K562 (cell line): ENCODE measurements around the gene PTOV1. TPM values are rescaled to one million over a fixed set of nuclear protein-coding genes. Genes with fewer than 3 reads are reported as not detected.
A peak's percentile ranks its signal among the peaks of the same experiment; 100 is the strongest.

Experiments
- ARNT ChIP-seq, 2 experiments: fragments of 450-650 bp; IDR thresholded peaks; 2 replicates each; pipeline ENCODE4 v1.6.1; 2016; ENCODE audit warnings: mild to moderate bottlenecking in 1 of 2
- ATF7 ChIP-seq: fragments of 450-650 bp; IDR thresholded peaks from 2 replicates; pipeline ENCODE4 v1.7.1; 2014; ENCODE audit warnings: mild to moderate bottlenecking, moderate library complexity
- CBX1 ChIP-seq: sonication (generic); IDR thresholded peaks from 2 replicates; pipeline ENCODE4 v1.6.1; 2016; ENCODE audit warnings: antibody characterized with exemption, low read depth, mild to moderate bottlenecking
- CHD2 ChIP-seq: IDR thresholded peaks from 2 replicates; pipeline ENCODE4 v1.6.1; 2011; ENCODE audit warnings: low read depth, low read length
- CREB3L1 ChIP-seq: fragments of 450-650 bp; IDR thresholded peaks from 2 replicates; pipeline ENCODE4 v1.6.1; 2014; ENCODE audit warnings: low read depth, mild to moderate bottlenecking, moderate library complexity, borderline replicate concordance
- ELF4 ChIP-seq: fragments of 450-650 bp; formaldehyde crosslinking; IDR thresholded peaks from 2 replicates; pipeline ENCODE4 v1.4.0; 2022; ENCODE audit warnings: missing genetic modification characterization
- FIP1L1 ChIP-seq: fragments of 200-400 bp; formaldehyde crosslinking; IDR thresholded peaks from 2 replicates; pipeline ENCODE4 v1.6.1; 2018; ENCODE audit warnings: mild to moderate bottlenecking, low read depth, low read length; ENCODE audit not compliant: poor library complexity, severe bottlenecking
- FOS ChIP-seq: IDR thresholded peaks from 3 replicates; pipeline ENCODE4 v1.6.1; 2011; ENCODE audit not compliant: insufficient read length; ENCODE audit errors: extremely low read depth
- MYNN ChIP-seq, 2 experiments: sonication (generic); formaldehyde crosslinking in 1 of 2; IDR thresholded peaks; 2 replicates each; pipeline versions ENCODE4 v1.5.0 to v1.6.1; 2016 to 2020; ENCODE audit warnings: antibody characterized with exemption in 1 of 2, missing genetic modification reagents in 1 of 2
- NONO ChIP-seq, 2 experiments: fragments of 200-400 bp in 1 of 2; fragments of 450-650 bp in 1 of 2; formaldehyde crosslinking in 1 of 2; IDR thresholded peaks; 2 replicates each; pipeline ENCODE4 v1.6.1; 2017; ENCODE audit warnings: low read depth in 2 of 2, mild to moderate bottlenecking in 2 of 2, moderate library complexity in 2 of 2, low read length in 1 of 2
- POLR2A ChIP-seq: fragments of 450-650 bp; conservative IDR thresholded peaks from 2 replicates; pipeline ENCODE4 v1.6.1; 2016
- POLR2G ChIP-seq: fragments of 200-400 bp; formaldehyde crosslinking; IDR thresholded peaks from 2 replicates; pipeline ENCODE4 v1.6.1; 2017; ENCODE audit warnings: low read depth, mild to moderate bottlenecking, antibody characterized with exemption, low read length, moderate library complexity
- POLR3A ChIP-seq: IDR thresholded peaks from 2 replicates; pipeline ENCODE4 v1.6.1; 2011; ENCODE audit warnings: borderline replicate concordance, mild to moderate bottlenecking, moderate library complexity; ENCODE audit not compliant: insufficient read length, insufficient read depth; ENCODE audit errors: extremely low read depth
- SIRT6 ChIP-seq: IDR thresholded peaks from one replicate; pipeline ENCODE4 v1.6.1; 2012; ENCODE audit warnings: low read depth, mild to moderate bottlenecking, control low read depth, inconsistent platforms, low read length, moderate library complexity
- SNIP1 ChIP-seq: fragments of 450-650 bp; IDR thresholded peaks from 2 replicates; pipeline ENCODE4 v1.7.1; 2017; ENCODE audit warnings: low read depth, mild to moderate bottlenecking
- SPI1 ChIP-seq: IDR thresholded peaks from 2 replicates; pipeline ENCODE4 v1.6.1; 2011; ENCODE audit warnings: low read depth, low read length, control low read depth, borderline replicate concordance
- SUPT5H ChIP-seq: fragments of 450-650 bp; IDR thresholded peaks from 2 replicates; pipeline ENCODE4 v1.6.1; 2016
- TAF15 ChIP-seq: fragments of 200-400 bp; formaldehyde crosslinking; IDR thresholded peaks from 2 replicates; pipeline ENCODE4 v1.6.1; 2017; ENCODE audit warnings: mild to moderate bottlenecking, low read depth, low read length, moderate library complexity
- TEAD1 ChIP-seq, 2 experiments: fragments of 450-650 bp in 1 of 2; sonication (generic) in 1 of 2; formaldehyde crosslinking; IDR thresholded peaks; 2 replicates each; pipeline versions ENCODE4 v1.4.0 to v1.8.0; 2020 to 2022; ENCODE audit warnings: mild to moderate bottlenecking in 2 of 2, missing genetic modification reagents in 1 of 2
- ZNF12 ChIP-seq: sonication (generic); formaldehyde crosslinking; IDR thresholded peaks from 2 replicates; pipeline ENCODE4 v1.4.0; 2020; ENCODE audit warnings: mild to moderate bottlenecking, missing genetic modification reagents
- polyA plus RNA-seq, 8 experiments: library from polyadenylated mRNA; depleted of rRNA in 4 of 8; stranded (reverse) in 5 of 8; unstranded in 3 of 8; fragments of >200 nt; fragmentation: Nextera tagmentation in 2 of 8; fragmentation: Illumina TruSeq in 1 of 8; extraction: Ambion mirVana in 2 of 8; extraction: Trizol in 1 of 8; gene quantifications; 2 replicates each; pipeline versions ENCODE4 v1.2.1 to v1.2.3, GENCODE V29; 2011 to 2014; ENCODE audit warnings: inconsistent platforms in 1 of 8, missing spikeins in 1 of 8
- total RNA-seq, 7 experiments: library from RNA; depleted of rRNA in 6 of 7; stranded (reverse); fragments of >200 nt in 6 of 7; fragmentation: Illumina TruSeq in 2 of 7; extraction: Trizol in 2 of 7; gene quantifications; 2 replicates each; pipeline versions ENCODE4 v1.2.1 to v1.2.3, GENCODE V29; 2011 to 2021; ENCODE audit warnings: low replicate concordance in 1 of 7
- TF ChIP-seq, protein P1 (sequence below): fragments of 250-450 bp; sonication (Bioruptor Pico); IDR thresholded peaks from 2 replicates; pipeline ENCODE4 v1.4.0; 2020; ENCODE audit warnings: mild to moderate bottlenecking, moderate library complexity, borderline replicate concordance
- TF ChIP-seq, protein P2 (sequence below), 3 experiments: fragments of 200-800 bp in 1 of 3; sonication (Bioruptor generic) in 1 of 3; sonication (generic) in 1 of 3; formaldehyde crosslinking in 1 of 3; IDR thresholded peaks; 2 replicates each; pipeline versions ENCODE4 v1.6.1 to v1.8.0; 2016 to 2022; ENCODE audit warnings: mild to moderate bottlenecking in 2 of 3, missing compliant biosample characterization in 2 of 3, missing genetic modification characterization in 2 of 3, missing genetic modification reagents in 1 of 3

Gene PTOV1
- total and polyA plus RNA-seq, 9 of the 15 experiments (the other 6 are each of a cell fraction or from before 2014, with no cell fraction given), result 4.9 to 169 (median 43.5) TPM

DNA sequence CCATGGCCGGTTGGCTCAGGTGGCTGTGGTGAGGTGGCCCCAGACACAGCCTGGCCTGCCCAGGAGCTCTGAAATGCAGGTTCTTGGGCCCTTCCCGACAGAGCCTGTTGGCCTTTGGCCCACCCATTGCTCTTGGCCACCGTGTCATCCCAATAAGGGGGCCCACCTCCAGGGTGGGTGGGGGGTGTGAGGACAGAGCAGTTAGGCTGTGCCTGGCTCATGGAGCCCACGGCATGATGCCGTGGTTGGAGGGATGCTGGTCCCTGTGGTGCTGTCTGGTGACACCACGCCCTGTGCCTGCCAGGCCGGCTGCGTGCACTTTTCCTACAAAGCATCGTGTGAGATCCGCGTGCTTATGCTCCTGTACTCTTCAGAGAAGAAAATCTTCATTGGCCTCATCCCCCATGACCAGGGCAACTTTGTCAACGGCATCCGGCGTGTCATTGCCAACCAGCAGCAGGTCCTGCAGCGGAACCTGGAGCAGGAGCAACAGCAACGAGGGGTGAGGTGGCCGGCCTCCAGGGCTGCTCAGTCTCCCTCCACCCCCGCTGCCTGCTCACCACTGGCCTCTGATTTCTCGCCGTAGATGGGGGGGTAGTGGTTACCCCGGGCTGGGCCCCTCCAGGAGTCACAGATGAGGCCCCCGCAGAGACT lies 8.8 kb downstream of the PTOV1 start (continued):
- TF ChIP-seq, protein P1, sequence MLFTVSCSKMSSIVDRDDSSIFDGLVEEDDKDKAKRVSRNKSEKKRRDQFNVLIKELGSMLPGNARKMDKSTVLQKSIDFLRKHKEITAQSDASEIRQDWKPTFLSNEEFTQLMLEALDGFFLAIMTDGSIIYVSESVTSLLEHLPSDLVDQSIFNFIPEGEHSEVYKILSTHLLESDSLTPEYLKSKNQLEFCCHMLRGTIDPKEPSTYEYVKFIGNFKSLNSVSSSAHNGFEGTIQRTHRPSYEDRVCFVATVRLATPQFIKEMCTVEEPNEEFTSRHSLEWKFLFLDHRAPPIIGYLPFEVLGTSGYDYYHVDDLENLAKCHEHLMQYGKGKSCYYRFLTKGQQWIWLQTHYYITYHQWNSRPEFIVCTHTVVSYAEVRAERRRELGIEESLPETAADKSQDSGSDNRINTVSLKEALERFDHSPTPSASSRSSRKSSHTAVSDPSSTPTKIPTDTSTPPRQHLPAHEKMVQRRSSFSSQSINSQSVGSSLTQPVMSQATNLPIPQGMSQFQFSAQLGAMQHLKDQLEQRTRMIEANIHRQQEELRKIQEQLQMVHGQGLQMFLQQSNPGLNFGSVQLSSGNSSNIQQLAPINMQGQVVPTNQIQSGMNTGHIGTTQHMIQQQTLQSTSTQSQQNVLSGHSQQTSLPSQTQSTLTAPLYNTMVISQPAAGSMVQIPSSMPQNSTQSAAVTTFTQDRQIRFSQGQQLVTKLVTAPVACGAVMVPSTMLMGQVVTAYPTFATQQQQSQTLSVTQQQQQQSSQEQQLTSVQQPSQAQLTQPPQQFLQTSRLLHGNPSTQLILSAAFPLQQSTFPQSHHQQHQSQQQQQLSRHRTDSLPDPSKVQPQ, result no peak
- TF ChIP-seq POLR2G (peak; percentile 76), TAF15 (no peak), ZNF12 (CRISPR knock-in tag) (no peak), POLR2A (peak; percentile 51), ATF7 (no peak), SPI1 (no peak), ARNT (IDR thresholded peaks at IDR 0.05) (no peak), SIRT6 (peak; percentile 46), CHD2 (0 out of 2 replicates have a peak, but pooled peaks have one; percentile 15), FOS (no peak), NONO (IDR thresholded peaks at IDR 0.05; ENCODE audit: low read depth in 2 of 2, low read length in 1 of 2) (no peak), CBX1 (peak; percentile 42; the same call in 1 of the 2 replicates), SNIP1 (no peak), ELF4 (CRISPR knock-in tag) (no peak), MYNN (IDR thresholded peaks at IDR 0.05) (no peak), MYNN (CRISPR knock-in tag; IDR thresholded peaks at IDR 0.05) (no peak), CREB3L1 (no peak), POLR3A (no peak), FIP1L1 (peak; percentile 15), TEAD1 (CRISPR knock-in tag; IDR thresholded peaks at IDR 0.05) (no peak), SUPT5H (peak; percentile 46)
- TF ChIP-seq, protein P2, sequence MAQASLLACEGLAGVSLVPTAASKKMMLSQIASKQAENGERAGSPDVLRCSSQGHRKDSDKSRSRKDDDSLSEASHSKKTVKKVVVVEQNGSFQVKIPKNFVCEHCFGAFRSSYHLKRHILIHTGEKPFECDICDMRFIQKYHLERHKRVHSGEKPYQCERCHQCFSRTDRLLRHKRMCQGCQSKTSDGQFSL (CRISPR knock-in tag; IDR thresholded peaks at IDR 0.05), result peak; percentile 55; the same call in 1 of the 2 replicates
- TF ChIP-seq, protein P2 (tag; IDR thresholded peaks at IDR 0.05), result no peak
